D721Med (cell line): ENCODE measurements around the gene SIDT2.

ENCODE experiments used
- DNase-seq: peaks from one replicate; pipeline ENCODE4 v3.0.0; 2011; ENCODE audit warnings: low spot score; ENCODE audit not compliant: insufficient read length
- FAIRE-seq: peaks from 2 replicates; lab custom pipeline; 2011; peaks lifted over from hg19 to GRCh38; lab: Jason Lieb, UNC
- CTCF ChIP-seq: IDR thresholded peaks from 2 replicates; pipeline ENCODE4 v1.5.1; 2012; ENCODE audit warnings: mild to moderate bottlenecking, control low read depth; ENCODE audit not compliant: insufficient read depth; ENCODE audit errors: missing control alignments

The SIDT2 gene

GRCh38 chr11:117222991-117223740 is 44.6 kb downstream of the SIDT2 start:
- DNase-seq (no peak), FAIRE-seq (no peak)
- TF ChIP-seq CTCF, result no peak

- FAIRE-seq (no peak), DNase-seq (no peak)
- no peak for TF ChIP-seq CTCF
Observed at GRCh38 chr11:117223741-117224689, 45.5 kb downstream of the SIDT2 start.

- FAIRE-seq (no peak), DNase-seq (no peak)
- no peak for TF ChIP-seq CTCF
Observed at GRCh38 chr11:117225553-117226170, 47.1 kb downstream of the SIDT2 start.

- TF ChIP-seq CTCF, result peak; percentile 90
- peak; percentile 77 for DNase-seq
- no peak for FAIRE-seq
Observed at GRCh38 chr11:117226388-117227385, 48.1 kb downstream of the SIDT2 start.

GRCh38 chr11:117228091-117228490 is 49.5 kb downstream of the SIDT2 start:
- TF ChIP-seq CTCF, result no peak
- DNase-seq, result no peak
- FAIRE-seq, result no peak

- DNase-seq, result no peak
- FAIRE-seq, result no peak
- no peak for TF ChIP-seq CTCF
Observed at GRCh38 chr11:117229411-117229810, 50.9 kb downstream of the SIDT2 start.
